Neural progenitor cell (in vitro differentiated cells): ENCODE data around the gene PEAK1.

Source experiments
- EZH2 ChIP-seq: fragments of 200-600 bp; sonication (generic); IDR thresholded peaks from 2 replicates; pipeline ENCODE4 v1.6.1; 2017; ENCODE audit warnings: antibody characterized with exemption, mild to moderate bottlenecking, moderate library complexity
- EZH2phosphoT487 ChIP-seq: fragments of 200-600 bp; sonication (generic); IDR thresholded peaks from 2 replicates; pipeline ENCODE4 v1.6.1; 2017; ENCODE audit warnings: antibody characterized with exemption
- TF ChIP-seq, protein P1 (sequence below): fragments of 200-600 bp; sonication (generic); IDR thresholded peaks from 2 replicates; pipeline ENCODE4 v1.5.1; 2017; ENCODE audit warnings: antibody characterized with exemption, mild to moderate bottlenecking

DNA sequence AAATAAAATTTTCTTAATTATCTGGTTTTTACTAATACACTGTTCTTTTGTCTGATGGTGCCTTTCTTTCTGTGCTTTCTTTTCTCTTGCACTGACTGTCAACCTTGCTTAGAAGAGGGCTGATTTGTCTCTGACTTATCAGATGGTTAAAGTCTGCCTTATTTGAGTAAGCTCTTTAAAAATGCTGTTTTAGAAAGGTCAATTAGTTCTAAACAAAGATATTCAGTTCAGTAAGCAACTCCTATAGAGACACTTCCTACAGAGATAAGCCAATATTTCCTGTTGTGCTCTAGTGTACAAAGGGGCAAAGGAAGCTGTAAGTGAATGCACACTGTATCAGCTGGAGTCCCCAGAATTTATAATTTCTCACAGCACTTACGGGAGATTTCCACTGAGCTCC is 195.6 kb downstream of the PEAK1 start:
- TF ChIP-seq, protein P1, sequence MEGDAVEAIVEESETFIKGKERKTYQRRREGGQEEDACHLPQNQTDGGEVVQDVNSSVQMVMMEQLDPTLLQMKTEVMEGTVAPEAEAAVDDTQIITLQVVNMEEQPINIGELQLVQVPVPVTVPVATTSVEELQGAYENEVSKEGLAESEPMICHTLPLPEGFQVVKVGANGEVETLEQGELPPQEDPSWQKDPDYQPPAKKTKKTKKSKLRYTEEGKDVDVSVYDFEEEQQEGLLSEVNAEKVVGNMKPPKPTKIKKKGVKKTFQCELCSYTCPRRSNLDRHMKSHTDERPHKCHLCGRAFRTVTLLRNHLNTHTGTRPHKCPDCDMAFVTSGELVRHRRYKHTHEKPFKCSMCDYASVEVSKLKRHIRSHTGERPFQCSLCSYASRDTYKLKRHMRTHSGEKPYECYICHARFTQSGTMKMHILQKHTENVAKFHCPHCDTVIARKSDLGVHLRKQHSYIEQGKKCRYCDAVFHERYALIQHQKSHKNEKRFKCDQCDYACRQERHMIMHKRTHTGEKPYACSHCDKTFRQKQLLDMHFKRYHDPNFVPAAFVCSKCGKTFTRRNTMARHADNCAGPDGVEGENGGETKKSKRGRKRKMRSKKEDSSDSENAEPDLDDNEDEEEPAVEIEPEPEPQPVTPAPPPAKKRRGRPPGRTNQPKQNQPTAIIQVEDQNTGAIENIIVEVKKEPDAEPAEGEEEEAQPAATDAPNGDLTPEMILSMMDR, result no peak
- TF ChIP-seq EZH2, result no peak
- no peak for TF ChIP-seq EZH2phosphoT487
